Cardiac fibroblast (primary cell): ENCODE measurements around the gene SCART1.

Source experiments
- DNase-seq, 2 donors: peaks; one replicate each; pipeline versions ENCODE4 v3.0.0 to v3.0.0-alpha.2; 2010; ENCODE audit warnings: low read depth in 2 of 2
- H3K4me3 ChIP-seq, 2 donors: replicated peaks in 1 of 2; 1 replicate in 1 of 2; 2 replicates in 1 of 2; pipeline ENCODE4 v1.5.1; 2011; ENCODE audit warnings: low read depth in 2 of 2, low read length in 2 of 2, mild to moderate bottlenecking in 2 of 2, moderate library complexity in 1 of 2
- CTCF ChIP-seq: IDR thresholded peaks from one replicate; pipeline ENCODE4 v1.5.1; 2011; ENCODE audit warnings: low read depth, mild to moderate bottlenecking, low read length, inconsistent platforms

Gene SCART1

GRCh38 chr10:133454204-133454893 lies 604 bp downstream of the SCART1 start:
- no peak overlapping the region for H3K4me3 ChIP-seq
- TF ChIP-seq CTCF, result no peak
- no peak for DNase-seq

- TF ChIP-seq CTCF, result no peak
- no peak overlapping the region for H3K4me3 ChIP-seq
- DNase-seq, result no peak
These were observed 1.5 kb downstream of the SCART1 start for GRCh38 chr10:133455196-133455595.

DNA sequence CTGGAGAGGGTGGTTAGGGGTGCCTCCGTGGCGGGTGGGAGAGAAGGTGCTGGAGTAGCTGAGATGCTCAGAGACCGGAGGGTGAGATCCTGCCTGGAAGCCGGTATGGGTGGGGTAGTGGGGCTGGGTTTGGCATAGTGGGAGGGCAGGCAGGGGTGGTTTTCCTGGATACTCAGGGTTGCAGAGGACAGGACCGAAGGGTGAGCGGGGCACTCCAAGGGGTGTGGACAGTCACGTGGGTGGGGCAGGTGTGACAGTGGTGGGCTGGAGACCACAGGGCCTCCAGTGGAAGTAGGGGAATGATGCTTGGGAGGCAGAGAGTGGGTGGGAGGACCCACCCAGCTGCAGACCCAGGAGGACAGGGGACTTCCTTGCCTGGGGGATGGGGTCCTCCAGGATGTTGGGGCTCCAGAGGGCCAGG lies 1.9 kb downstream of the SCART1 start:
- no peak overlapping the region for H3K4me3 ChIP-seq
- no peak for DNase-seq
- TF ChIP-seq CTCF, result no peak

DNA sequence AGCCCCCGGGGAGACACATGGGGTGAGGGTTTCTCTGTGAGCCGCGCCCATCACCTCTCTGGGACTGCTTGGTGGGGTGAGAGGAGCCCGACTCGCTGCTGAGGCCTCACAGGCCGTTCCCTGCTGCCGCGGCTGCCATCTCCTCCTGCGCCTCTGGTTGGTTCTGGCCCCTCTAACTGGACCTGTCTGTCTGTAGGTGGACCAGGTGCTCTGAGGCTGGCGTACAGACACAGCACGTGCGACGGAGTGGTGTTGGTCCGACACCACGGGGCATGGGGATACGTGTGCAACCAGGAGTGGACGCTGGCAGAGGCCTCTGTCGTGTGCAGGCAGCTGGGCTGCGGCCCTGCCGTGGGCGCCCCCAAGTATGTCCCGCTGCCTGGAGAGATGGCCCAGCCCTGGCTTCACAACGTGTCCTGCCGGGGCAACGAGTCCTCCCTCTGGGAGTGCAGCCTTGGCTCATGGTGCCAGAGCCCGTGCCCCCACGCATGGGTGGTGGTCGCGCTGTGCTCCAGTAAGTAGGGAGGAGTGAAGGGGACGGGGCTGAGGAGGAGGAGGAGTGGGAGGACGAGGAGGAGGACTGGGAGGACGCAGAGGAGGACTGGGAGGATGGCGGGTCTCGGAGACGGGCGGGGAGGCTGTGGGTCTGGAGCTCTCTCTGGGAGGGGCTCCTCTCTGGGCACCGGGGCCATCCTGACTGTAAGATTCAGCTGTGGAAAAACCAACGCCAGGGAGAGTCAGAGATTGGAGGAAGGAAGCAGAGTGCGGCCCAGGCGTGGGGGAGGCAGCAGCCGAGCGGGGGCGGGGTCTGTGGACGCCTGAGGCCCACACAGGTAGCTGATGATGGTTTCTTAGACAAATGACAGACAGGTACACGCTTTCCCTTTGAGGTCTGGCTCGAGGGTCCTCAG lies 2.6 kb downstream of the SCART1 start:
- no peak for TF ChIP-seq CTCF
- no peak overlapping the region for H3K4me3 ChIP-seq

DNA sequence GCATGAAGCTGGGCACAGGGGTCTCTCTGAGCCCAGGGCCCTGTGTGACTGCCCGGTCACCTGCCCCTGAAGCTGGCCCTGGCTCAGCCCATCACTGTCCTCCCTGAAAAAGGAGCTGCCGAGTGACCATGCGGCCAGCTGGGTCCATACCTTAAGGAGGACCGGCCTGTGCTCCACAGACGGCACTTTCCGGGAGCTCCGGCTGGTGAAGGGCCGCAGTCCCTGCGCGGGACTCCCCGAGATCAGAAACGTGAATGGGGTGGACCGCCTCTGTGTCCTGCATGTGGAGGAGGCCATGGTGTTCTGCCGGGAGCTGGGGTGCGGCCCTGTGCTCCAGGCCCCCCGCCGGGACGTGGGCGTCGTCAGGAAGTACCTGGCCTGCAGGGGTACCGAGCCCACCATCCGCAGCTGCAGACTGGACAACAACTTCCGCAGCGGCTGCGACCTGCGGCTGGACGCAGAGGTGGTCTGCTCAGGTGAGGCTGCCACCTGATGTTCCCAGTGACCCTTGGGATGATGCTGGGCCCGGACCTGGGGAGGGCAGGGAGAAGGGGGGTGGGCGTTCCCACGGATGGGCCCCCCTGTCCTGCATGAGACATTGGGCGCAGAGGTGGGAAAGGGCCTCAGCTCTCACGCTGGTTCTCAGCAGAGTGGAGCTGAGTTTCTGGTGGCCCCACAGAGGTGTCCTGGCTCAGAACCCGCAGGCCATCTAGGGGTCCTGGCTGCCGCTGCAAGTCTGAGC lies 3.5 kb downstream of the SCART1 start:
- DNase-seq, result no peak
- H3K4me3 ChIP-seq, result no peak overlapping the region
- TF ChIP-seq CTCF, result no peak

More for the DNA sequence above, 2.6 kb downstream of the SCART1 start:
- DNase-seq, result no peak

- DNase-seq, result no peak
- no peak overlapping the region for H3K4me3 ChIP-seq
- TF ChIP-seq CTCF, result no peak
These were observed 4.4 kb downstream of the SCART1 start for GRCh38 chr10:133458021-133458709.
